Muscle layer of colon (tissue), 2 donors: Measurements from ENCODE around the gene LRRN4.

Source experiments
- H3K27ac ChIP-seq: one replicate; pipeline ENCODE4 v1.7.0; 2013; ENCODE audit warnings: low read depth, mild to moderate bottlenecking, low read length, moderate library complexity
- H3K27me3 ChIP-seq, 2 donors: one replicate each; pipeline ENCODE4 v1.7.0; 2013; ENCODE audit warnings: low read length in 2 of 2, mild to moderate bottlenecking in 2 of 2; ENCODE audit not compliant: insufficient read depth in 2 of 2, control insufficient read depth in 1 of 2
- H3K36me3 ChIP-seq: one replicate; pipeline ENCODE4 v1.7.0; 2013; ENCODE audit warnings: mild to moderate bottlenecking, low read length; ENCODE audit not compliant: insufficient read depth
- H3K4me1 ChIP-seq: one replicate; pipeline ENCODE4 v1.7.0; 2013; ENCODE audit warnings: mild to moderate bottlenecking, low read length; ENCODE audit not compliant: insufficient read depth
- H3K4me3 ChIP-seq, 2 donors: one replicate each; pipeline ENCODE4 v1.7.0; 2013; ENCODE audit warnings: low read length in 2 of 2, low read depth in 1 of 2, mild to moderate bottlenecking in 1 of 2, moderate library complexity in 1 of 2
- H3K9ac ChIP-seq: one replicate; pipeline ENCODE4 v1.7.0; 2013; ENCODE audit warnings: low read length
- H3K9me3 ChIP-seq: one replicate; pipeline ENCODE4 v1.7.0; 2013; ENCODE audit warnings: mild to moderate bottlenecking, low read length
- donor health status: abdominal sarcoma.
- donor health status: Adenocarcinoma of cecum.

LRRN4 gene

GRCh38 chr20:6000871-6001270 is 53.0 kb downstream of the LRRN4 start:
- Histone ChIP-seq H3K4me1 (no peaks in the 10 kb centered on the region), H3K27me3 (no peaks in the 10 kb centered on the region), H3K9ac (no peak overlapping the region), H3K9me3 (no peaks in the 10 kb centered on the region), H3K4me3 (no peak overlapping the region), H3K27ac (no peak overlapping the region), H3K36me3 (no peaks in the 10 kb centered on the region)

GRCh38 chr20:5999783-6000182 is 54.1 kb downstream of the LRRN4 start:
- no peaks in the 10 kb centered on the region for H3K4me1 ChIP-seq
- H3K27me3 ChIP-seq, result no peaks in the 10 kb centered on the region
- H3K4me3 ChIP-seq, result no peak overlapping the region
- H3K9me3 ChIP-seq, result no peaks in the 10 kb centered on the region
- H3K36me3 ChIP-seq, result peaks cover 4% of the 10 kb centered on the region
- no peak overlapping the region for H3K9ac ChIP-seq
- no peak overlapping the region for H3K27ac ChIP-seq

- Histone ChIP-seq H3K27ac (no peak overlapping the region), H3K4me3 (no peak overlapping the region), H3K9me3 (no peaks in the 10 kb centered on the region), H3K36me3 (peaks cover 4% of the 10 kb centered on the region), H3K9ac (no peak overlapping the region), H3K4me1 (no peaks in the 10 kb centered on the region), H3K27me3 (no peaks in the 10 kb centered on the region)
Observed at GRCh38 chr20:5996765-5997164, 57.1 kb downstream of the LRRN4 start.

- H3K9me3 ChIP-seq, result no peaks in the 10 kb centered on the region
- no peak overlapping the region for H3K27ac ChIP-seq
- no peaks in the 10 kb centered on the region for H3K4me1 ChIP-seq
- H3K36me3 ChIP-seq, result peaks cover 4% of the 10 kb centered on the region
- no peaks in the 10 kb centered on the region for H3K27me3 ChIP-seq
- H3K9ac ChIP-seq, result no peak overlapping the region
- no peak overlapping the region for H3K4me3 ChIP-seq
Observed at GRCh38 chr20:5991623-5992441, 62.0 kb downstream of the LRRN4 start.

- Histone ChIP-seq H3K4me1 (no peaks in the 10 kb centered on the region), H3K4me3 (no peak overlapping the region), H3K9ac (no peak overlapping the region), H3K36me3 (peaks cover 4% of the 10 kb centered on the region), H3K27ac (no peak overlapping the region), H3K9me3 (no peaks in the 10 kb centered on the region), H3K27me3 (no peaks in the 10 kb centered on the region)
Observed at GRCh38 chr20:5990946-5991345, 62.9 kb downstream of the LRRN4 start.
